ENCODE data around the gene ACP7. TPM values are rescaled to one million over a fixed set of nuclear protein-coding genes. Genes with fewer than 3 reads are reported as not detected.

ACP7 gene
- total and polyA plus RNA-seq, 2 of the 4 experiments (the other 2 are of a cell fraction) = not detected

DNA sequence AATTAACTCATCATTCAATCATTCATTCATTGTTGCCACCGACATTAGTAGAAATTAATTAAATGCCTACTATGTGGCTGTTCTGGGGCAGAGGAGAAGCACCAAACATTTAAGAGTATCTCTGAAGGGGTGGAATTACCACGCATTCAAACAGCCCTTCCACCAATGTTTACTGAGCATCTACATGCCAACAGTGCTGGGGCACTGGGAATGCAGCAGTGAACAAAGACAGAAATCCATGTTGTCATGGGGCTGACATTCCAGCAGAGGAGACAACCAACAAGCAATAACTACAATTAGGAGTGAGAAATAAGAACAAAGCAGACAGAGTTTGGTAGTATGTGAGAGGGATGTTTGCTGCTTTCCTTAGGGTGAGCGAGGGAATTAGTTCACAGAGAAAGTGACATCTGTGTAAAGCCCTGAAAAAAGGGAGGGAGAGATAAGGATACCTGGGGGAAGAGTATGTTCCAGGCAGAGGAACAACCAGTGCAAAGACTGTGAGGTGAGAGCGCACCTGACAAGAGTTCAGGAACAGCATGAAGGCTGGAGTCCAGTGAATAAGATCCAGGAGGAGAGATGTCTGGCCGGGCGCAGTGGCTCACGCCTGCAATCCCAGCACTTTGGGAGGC lies 40.1 kb downstream of the ACP7 start:
- H3K27me3 ChIP-seq (ENCODE audit: control insufficient read depth, insufficient read depth, low read length) = peaks cover 5% of the 10 kb centered on the region
- peaks cover 5% of the 10 kb centered on the region; the same call in 1 of the 2 replicates for H3K4me1 ChIP-seq (ENCODE audit: control insufficient read depth, insufficient read depth, low read length)
- 93% methylated on average over 3 of the region's 7 CpGs; no CpG with 5 or more reads in 1 of the 2 experiments for WGBS, 2 experiments (ENCODE audit: extremely low coverage in 2 of 2, insufficient read length in 1 of 2)
- in situ Hi-C loops (cut with MboI; ENCODE audit: low sequenced_read_pairs) (loop anchor here (5.0 kb wide), 2 partner anchors 63 to 203 kb away; no protein-coding TSS in a partner anchor), intact Hi-C loops (cut with micrococcal nuclease) (loop anchor here (5.0 kb wide), 1 partner anchor 218 kb away; the partner anchor contains the start of gene SAMD4B), dilution Hi-C loops (cut with HindIII; ENCODE audit: low sequenced_read_pairs, unreplicated experiment) (no loop called here)
- no peaks in the 10 kb centered on the region for H3K36me3 ChIP-seq (ENCODE audit: control insufficient read depth, insufficient read depth, low read length)
- H3K56ac ChIP-seq (ENCODE audit: extremely low read depth, insufficient read depth, low read length) = no peak overlapping the region
- DNase-seq (no peak), ATAC-seq (ENCODE audit: low read depth) (no peak)
- no peak overlapping the region for H3K18ac ChIP-seq (ENCODE audit: low read depth, low read length)
- no peaks in the 10 kb centered on the region for H3K9me3 ChIP-seq (ENCODE audit: control insufficient read depth, insufficient read depth, low read length)
- no peak overlapping the region for H3K23ac ChIP-seq (ENCODE audit: low read depth, low read length)
- no peaks in the 10 kb centered on the region for H3K9me1 ChIP-seq (ENCODE audit: insufficient read depth, low read length)
- no TSS peak for BruUV-seq (replicated peaks)
- no peak overlapping the region for H3K9ac ChIP-seq (ENCODE audit: low read depth, low read length)
- H2AFZ ChIP-seq (replicated peaks; ENCODE audit: low read length, poor library complexity) = no peak overlapping the region
- no peak overlapping the region for H4K5ac ChIP-seq (ENCODE audit: low read depth, low read length)
- H3K27ac ChIP-seq (ENCODE audit: insufficient read depth, low read length) = no peak overlapping the region
- H2BK120ac ChIP-seq (ENCODE audit: low read depth, low read length) = no peak overlapping the region
- H4K8ac ChIP-seq (ENCODE audit: low read depth in 2 of 2, low read length in 2 of 2) = no peak overlapping the region
- no peak overlapping the region for H2BK15ac ChIP-seq (ENCODE audit: low read depth, low read length)
- H3K14ac ChIP-seq (replicated peaks; ENCODE audit: low read depth, low read length) = no peak overlapping the region
- peaks cover 20% of the 10 kb centered on the region; the same call in 1 of the 2 replicates for H4K20me1 ChIP-seq (ENCODE audit: insufficient read depth, low read length)
- H3K4me3 ChIP-seq (ENCODE audit: insufficient read depth, low read depth, low read length) = no peak overlapping the region
- no peak for TF ChIP-seq RFX5 (IDR thresholded peaks at IDR 0.05; ENCODE audit: low read depth, low read length)
- TF ChIP-seq NFE2L2 (IDR thresholded peaks at IDR 0.05; ENCODE audit: low read depth, low read length) = no peak
- no peak for TF ChIP-seq ELK1 (IDR thresholded peaks at IDR 0.05; ENCODE audit: borderline replicate concordance, low read depth, low read length)
- TF ChIP-seq MAZ (IDR thresholded peaks at IDR 0.05; ENCODE audit: borderline replicate concordance, low read depth, low read length) = no peak
- no peak for TF ChIP-seq CHD1 (IDR thresholded peaks at IDR 0.05; ENCODE audit: low read depth, low read length)
- TF ChIP-seq MAFK (IDR thresholded peaks at IDR 0.05; ENCODE audit: low read depth, low read length) = no peak
- TF ChIP-seq RAD21 (IDR thresholded peaks at IDR 0.05; ENCODE audit: low read length) = no peak
- no peak for TF ChIP-seq BHLHE40 (IDR thresholded peaks at IDR 0.05; ENCODE audit: low read depth, low read length)
- TF ChIP-seq CEBPB (IDR thresholded peaks at IDR 0.05; ENCODE audit: low read depth, low read length) = no peak
- TF ChIP-seq CTCF (conservative IDR thresholded peaks at IDR 0.05; ENCODE audit: low read depth, low read length) = no peak
- TF ChIP-seq POLR2A (IDR thresholded peaks at IDR 0.05; ENCODE audit: low read depth, low read length) = no peak
- TF ChIP-seq MXI1 (IDR thresholded peaks at IDR 0.05; ENCODE audit: borderline replicate concordance, low read depth, low read length) = no peak
- no peak for TF ChIP-seq RCOR1 (IDR thresholded peaks at IDR 0.05; ENCODE audit: insufficient replicate concordance, low read length)
- no peak for TF ChIP-seq FOS (IDR thresholded peaks at IDR 0.05; ENCODE audit: low read depth, low read length)
- TF ChIP-seq, protein P1, sequence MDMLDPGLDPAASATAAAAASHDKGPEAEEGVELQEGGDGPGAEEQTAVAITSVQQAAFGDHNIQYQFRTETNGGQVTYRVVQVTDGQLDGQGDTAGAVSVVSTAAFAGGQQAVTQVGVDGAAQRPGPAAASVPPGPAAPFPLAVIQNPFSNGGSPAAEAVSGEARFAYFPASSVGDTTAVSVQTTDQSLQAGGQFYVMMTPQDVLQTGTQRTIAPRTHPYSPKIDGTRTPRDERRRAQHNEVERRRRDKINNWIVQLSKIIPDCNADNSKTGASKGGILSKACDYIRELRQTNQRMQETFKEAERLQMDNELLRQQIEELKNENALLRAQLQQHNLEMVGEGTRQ (IDR thresholded peaks at IDR 0.05; ENCODE audit: low read depth, low read length) = no peak
- TF ChIP-seq SMC3 (IDR thresholded peaks at IDR 0.05; ENCODE audit: low read depth, low read length) = no peak
- no peak overlapping the region for H2AK9ac ChIP-seq (replicated peaks; ENCODE audit: low read depth, low read length, poor library complexity)
- H2AK5ac ChIP-seq (ENCODE audit: low read depth, low read length) = no peak overlapping the region
- CTCF ChIA-PET = no interaction called here
- H2BK5ac ChIP-seq (ENCODE audit: low read depth, low read length, poor library complexity, severe bottlenecking) = no peak overlapping the region
- H3K79me1 ChIP-seq (ENCODE audit: low read depth in 1 of 2, low read length in 2 of 2) = peaks cover 13 to 35% of the 10 kb centered on the region in 2 experiments; a peak in 3 of 4 replicates
- no peak overlapping the region for H4K91ac ChIP-seq (ENCODE audit: insufficient read depth, low read depth, low read length)
- POLR2A ChIA-PET (ENCODE audit: unreplicated experiment) = no interaction called here
- no peak overlapping the region for H2BK20ac ChIP-seq (ENCODE audit: low read depth, low read length)
- no peak overlapping the region for H3K4ac ChIP-seq (ENCODE audit: low read depth, low read length)
- no peak overlapping the region for H3K4me2 ChIP-seq (ENCODE audit: low read depth, low read length)
